ENCODE measurements around the gene CDH26. TPM values are rescaled to one million over a fixed set of nuclear protein-coding genes. Genes with fewer than 3 reads are reported as not detected.

CDH26 gene
- total and polyA plus RNA-seq, 5 donors: 0.39 to 1.7 (median 1.2) TPM

DNA sequence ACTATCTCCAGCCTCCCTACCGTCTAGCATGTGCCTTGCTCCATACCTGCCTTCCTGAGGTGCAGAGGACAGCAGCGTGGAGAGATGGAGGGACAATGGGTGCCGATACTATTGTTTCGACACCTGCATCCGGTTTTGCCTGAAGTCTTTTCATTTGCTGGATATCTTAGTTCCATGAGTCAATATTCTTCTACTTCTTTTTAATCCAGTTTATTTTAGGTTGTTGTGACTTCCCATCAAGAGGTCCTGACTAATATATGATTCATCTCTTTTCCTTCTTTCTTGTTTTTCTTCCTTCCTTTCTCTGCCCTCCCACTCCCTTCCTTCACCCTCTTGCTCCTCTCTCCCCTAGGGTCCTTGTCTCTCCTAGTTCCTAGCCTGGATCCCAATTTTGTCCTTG lies 91.4 kb downstream of the CDH26 start:
- H3K9me3 ChIP-seq (ENCODE audit: control insufficient read depth, low read length): no peaks in the 10 kb centered on the region
- ATAC-seq (no peak), DNase-seq (no peak)
- intact Hi-C loops (cut with DNase I): no loop called here
- H3K4me1 ChIP-seq (ENCODE audit: control insufficient read depth, insufficient read depth, low read length): no peaks in the 10 kb centered on the region
- no peak overlapping the region for H3K27ac ChIP-seq (ENCODE audit: low read length)
- no peaks in the 10 kb centered on the region for H3K27me3 ChIP-seq (ENCODE audit: control insufficient read depth, insufficient read depth)
- H3K4me3 ChIP-seq (ENCODE audit: low read length): no peak overlapping the region
- WGBS: 78% methylated on average over 5 of the region's 5 CpGs

GRCh38 chr20:60050193-60050947 lies 92.1 kb downstream of the CDH26 start:
- no peak for ATAC-seq
- no peak overlapping the region for H3K4me3 ChIP-seq (ENCODE audit: low read length)
- no peaks in the 10 kb centered on the region for H3K9me3 ChIP-seq (ENCODE audit: control insufficient read depth, low read length)
- WGBS: 74% methylated on average over 13 of the region's 13 CpGs
- H3K27ac ChIP-seq (ENCODE audit: low read length): no peak overlapping the region
- intact Hi-C loops (cut with DNase I): loop anchor here in 1 of 4 donors (10.0 kb wide), 2 partner anchors 154 to 214 kb away; no protein-coding TSS in a partner anchor
- H3K27me3 ChIP-seq (ENCODE audit: control insufficient read depth, insufficient read depth): no peaks in the 10 kb centered on the region
- no peaks in the 10 kb centered on the region for H3K4me1 ChIP-seq (ENCODE audit: control insufficient read depth, insufficient read depth, low read length)
- DNase-seq: no peak

- ATAC-seq (no peak), DNase-seq (no peak)
- H3K27ac ChIP-seq (ENCODE audit: low read length): no peak overlapping the region
- no peaks in the 10 kb centered on the region for H3K27me3 ChIP-seq (ENCODE audit: control insufficient read depth, insufficient read depth)
- H3K9me3 ChIP-seq (ENCODE audit: control insufficient read depth, low read length): no peaks in the 10 kb centered on the region
- no peaks in the 10 kb centered on the region for H3K4me1 ChIP-seq (ENCODE audit: control insufficient read depth, insufficient read depth, low read length)
- no peak overlapping the region for H3K4me3 ChIP-seq (ENCODE audit: low read length)
- 79% methylated on average over 3 of the region's 3 CpGs for WGBS
- intact Hi-C loops (cut with DNase I): loop anchor here in 1 of 4 donors (10.0 kb wide), 2 partner anchors 153 to 213 kb away; no protein-coding TSS in a partner anchor
These were observed 93.7 kb downstream of the CDH26 start for GRCh38 chr20:60051911-60052310.

DNA sequence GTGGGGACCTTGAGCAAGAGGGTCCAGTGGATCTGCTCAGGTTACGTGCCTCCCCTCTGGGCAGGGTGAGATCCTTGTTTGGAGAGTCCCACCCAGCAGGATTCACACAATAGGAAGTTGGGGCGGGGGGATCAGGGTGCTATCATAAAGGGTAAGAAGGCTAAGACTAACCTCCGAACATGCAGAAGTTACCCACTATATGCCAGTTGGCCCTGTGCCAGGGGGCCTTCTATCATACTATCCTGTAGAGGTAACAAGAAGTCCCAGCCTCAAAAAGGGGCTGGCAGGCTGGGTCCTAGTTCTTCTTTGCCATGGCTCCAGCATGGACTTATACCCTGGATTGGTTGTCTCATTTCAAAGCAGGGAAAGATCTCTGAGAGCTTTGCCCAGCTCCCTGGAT lies 94.1 kb downstream of the CDH26 start:
- WGBS: 70% methylated on average over 3 of the region's 3 CpGs
- ATAC-seq (no peak), DNase-seq (peak in 1 of 3 donors; percentile 59)
- H3K4me3 ChIP-seq (ENCODE audit: low read length): no peak overlapping the region
- no peaks in the 10 kb centered on the region for H3K9me3 ChIP-seq (ENCODE audit: control insufficient read depth, low read length)
- H3K27me3 ChIP-seq (ENCODE audit: control insufficient read depth, insufficient read depth): no peaks in the 10 kb centered on the region
- H3K27ac ChIP-seq (ENCODE audit: low read length): no peak overlapping the region
- H3K4me1 ChIP-seq (ENCODE audit: control insufficient read depth, insufficient read depth, low read length): no peaks in the 10 kb centered on the region
- intact Hi-C loops (cut with DNase I): loop anchor here in 1 of 4 donors (10.0 kb wide), 2 partner anchors 152 to 212 kb away; no protein-coding TSS in a partner anchor

DNA sequence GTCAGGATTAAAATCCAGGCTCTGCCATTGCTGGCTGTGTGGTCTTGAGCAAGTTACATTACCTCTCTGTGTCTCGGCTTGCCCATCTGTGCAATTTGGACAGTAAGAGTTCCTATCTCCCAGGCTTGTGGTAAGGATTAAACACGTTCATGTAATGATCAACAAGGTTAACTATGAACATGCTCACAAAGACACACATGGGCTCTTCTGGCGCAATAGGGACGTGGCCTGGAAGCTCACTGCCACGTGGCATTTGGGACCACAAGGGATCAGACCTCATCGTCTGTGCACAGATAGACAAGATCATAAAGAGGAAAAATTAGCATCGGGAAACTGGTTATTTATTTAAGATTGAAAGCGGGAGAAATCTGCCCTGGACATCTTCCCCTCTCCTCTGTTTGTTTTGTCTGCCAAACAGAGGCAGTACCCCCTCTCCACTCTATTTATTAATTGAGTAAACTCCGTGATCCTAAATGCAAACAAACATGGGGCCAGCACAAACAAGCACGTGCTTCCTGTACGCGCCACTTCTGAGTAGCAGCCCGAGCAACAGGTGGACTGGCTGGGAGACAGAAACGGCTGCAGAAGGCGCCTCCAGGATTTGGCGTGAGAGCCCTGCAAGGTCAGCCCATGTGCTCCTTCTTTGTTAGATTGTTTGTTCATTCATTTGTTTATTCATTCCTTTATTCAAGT lies 95.0 kb downstream of the CDH26 start:
- ATAC-seq (no peak), DNase-seq (no peak)
- Histone ChIP-seq H3K27me3 (ENCODE audit: control insufficient read depth, insufficient read depth) (no peaks in the 10 kb centered on the region), H3K9me3 (ENCODE audit: control insufficient read depth, low read length) (no peaks in the 10 kb centered on the region), H3K27ac (ENCODE audit: low read length) (no peak overlapping the region), H3K4me3 (ENCODE audit: low read length) (no peak overlapping the region), H3K4me1 (ENCODE audit: control insufficient read depth, insufficient read depth, low read length) (no peaks in the 10 kb centered on the region)
- 65% methylated on average over 16 of the region's 16 CpGs for WGBS
- intact Hi-C loops (cut with DNase I): loop anchor here in 1 of 4 donors (10.0 kb wide), 2 partner anchors 152 to 212 kb away; no protein-coding TSS in a partner anchor

DNA sequence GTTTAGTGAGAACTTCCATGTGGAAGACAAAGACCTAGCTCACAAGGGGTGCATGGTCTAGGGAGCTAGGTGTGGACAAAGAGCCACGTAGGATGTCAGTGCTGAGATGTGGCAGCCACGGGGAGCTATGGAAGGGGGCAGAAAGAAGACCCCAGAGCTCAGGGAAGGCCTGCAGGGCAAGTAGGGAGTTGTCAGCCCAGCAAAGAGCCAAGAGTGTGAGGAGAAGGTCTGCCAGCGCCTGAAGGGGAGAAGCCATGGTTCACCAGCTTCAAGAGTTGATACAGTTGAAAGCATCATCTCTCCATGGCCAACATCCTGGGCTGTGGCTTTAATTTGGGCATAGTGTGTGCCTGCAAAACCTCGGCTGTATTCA lies 95.6 kb downstream of the CDH26 start:
- intact Hi-C loops (cut with DNase I): loop anchor here in 1 of 4 donors (10.0 kb wide), 2 partner anchors 151 to 211 kb away; no protein-coding TSS in a partner anchor
- Histone ChIP-seq H3K4me1 (ENCODE audit: control insufficient read depth, insufficient read depth, low read length) (no peaks in the 10 kb centered on the region), H3K27me3 (ENCODE audit: control insufficient read depth, insufficient read depth) (no peaks in the 10 kb centered on the region), H3K4me3 (ENCODE audit: low read length) (no peak overlapping the region), H3K9me3 (ENCODE audit: control insufficient read depth, low read length) (no peaks in the 10 kb centered on the region), H3K27ac (ENCODE audit: low read length) (no peak overlapping the region)
- DNase-seq (no peak), ATAC-seq (no peak)
- WGBS: 84% methylated on average over 4 of the region's 4 CpGs

DNA sequence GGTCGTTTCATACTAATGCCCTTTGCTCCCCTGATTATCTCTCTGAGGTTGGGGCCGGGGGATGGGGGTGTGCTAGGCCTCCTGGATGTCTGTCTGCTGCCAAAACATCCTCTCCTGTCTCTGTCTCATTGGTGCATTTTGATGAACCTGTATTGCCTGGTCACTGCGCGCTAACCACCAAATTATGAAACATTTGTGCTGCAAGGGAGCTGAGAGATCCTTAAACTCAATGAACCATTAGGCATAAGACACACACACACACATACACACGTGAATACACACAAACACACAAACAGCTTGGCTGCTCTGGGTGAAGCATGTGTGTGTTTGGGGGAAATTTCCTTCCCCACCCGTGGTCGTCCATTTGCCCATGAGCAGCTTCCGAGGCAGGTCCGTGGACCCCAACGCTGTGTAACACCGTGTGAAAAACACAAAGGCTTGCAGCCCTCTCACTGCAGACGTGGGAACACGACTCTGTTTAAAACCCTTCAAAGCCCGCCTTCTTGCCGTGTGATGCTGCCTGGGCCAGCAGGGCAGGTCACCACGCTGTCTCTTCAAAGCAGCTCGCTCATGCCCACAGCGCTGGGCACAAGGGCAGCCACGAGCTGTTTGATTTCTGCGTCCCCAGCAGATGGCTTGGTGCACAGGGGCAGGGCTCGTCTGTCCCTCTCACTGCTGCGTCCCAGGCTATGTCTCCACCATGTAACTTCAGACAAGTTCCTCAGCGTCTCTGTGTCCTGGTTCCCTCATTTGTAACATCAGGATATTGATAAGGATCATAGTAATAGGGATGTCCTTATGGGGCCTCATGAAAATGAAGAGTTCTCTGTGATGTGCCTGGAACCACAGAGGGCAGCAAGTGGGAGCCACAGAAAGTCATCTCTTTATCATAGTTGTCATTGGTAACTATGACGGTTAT lies 96.8 kb downstream of the CDH26 start:
- no peak overlapping the region for H3K4me3 ChIP-seq (ENCODE audit: low read length)
- intact Hi-C loops (cut with DNase I): loop anchor here in 1 of 4 donors (5.0 to 10.0 kb wide), 3 partner anchors 150 to 1067 kb away; no protein-coding TSS in a partner anchor

DNA sequence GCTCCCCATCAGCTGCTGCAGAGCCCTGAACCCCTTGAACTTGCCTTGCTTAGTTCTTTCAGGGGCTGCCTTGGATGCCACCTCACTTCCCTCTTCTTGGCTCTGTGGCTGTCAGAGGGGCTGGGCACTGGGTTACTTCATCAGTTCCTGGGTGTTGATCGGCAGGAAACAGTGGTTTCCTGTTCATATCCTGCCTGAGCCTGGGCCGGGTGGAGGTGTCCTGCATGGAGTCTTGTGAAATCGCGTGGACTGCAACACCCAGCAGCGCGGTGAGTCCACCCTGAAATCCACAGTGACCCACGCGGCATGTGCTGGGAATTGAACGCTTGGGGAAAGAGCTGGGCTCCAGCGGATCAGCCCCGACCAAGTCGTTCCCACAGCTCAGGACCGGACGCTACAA lies 97.5 kb downstream of the CDH26 start:
- DNase-seq (peak; percentile 55 to 82 (median 76)), ATAC-seq (peak; percentile 60 to 68)
- Histone ChIP-seq H3K4me1 (ENCODE audit: control insufficient read depth, insufficient read depth, low read length) (no peaks in the 10 kb centered on the region), H3K9me3 (ENCODE audit: control insufficient read depth, low read length) (no peaks in the 10 kb centered on the region), H3K27me3 (ENCODE audit: control insufficient read depth, insufficient read depth) (no peaks in the 10 kb centered on the region), H3K27ac (ENCODE audit: low read length) (no peak overlapping the region), H3K4me3 (ENCODE audit: low read length) (no peak overlapping the region)
- intact Hi-C loops (cut with DNase I): loop anchor here in 1 of 4 donors (5.0 to 10.0 kb wide), 3 partner anchors 149 to 1067 kb away; no protein-coding TSS in a partner anchor
- WGBS: 64% methylated on average over 14 of the region's 14 CpGs

More for the DNA sequence above, 96.8 kb downstream of the CDH26 start:
- Histone ChIP-seq H3K4me1 (ENCODE audit: control insufficient read depth, insufficient read depth, low read length) (no peaks in the 10 kb centered on the region), H3K27me3 (ENCODE audit: control insufficient read depth, insufficient read depth) (no peaks in the 10 kb centered on the region), H3K9me3 (ENCODE audit: control insufficient read depth, low read length) (no peaks in the 10 kb centered on the region), H3K27ac (ENCODE audit: low read length) (no peak overlapping the region)
- 66% methylated on average over 24 of the region's 24 CpGs for WGBS
- no peak for DNase-seq
- ATAC-seq: no peak

DNA sequence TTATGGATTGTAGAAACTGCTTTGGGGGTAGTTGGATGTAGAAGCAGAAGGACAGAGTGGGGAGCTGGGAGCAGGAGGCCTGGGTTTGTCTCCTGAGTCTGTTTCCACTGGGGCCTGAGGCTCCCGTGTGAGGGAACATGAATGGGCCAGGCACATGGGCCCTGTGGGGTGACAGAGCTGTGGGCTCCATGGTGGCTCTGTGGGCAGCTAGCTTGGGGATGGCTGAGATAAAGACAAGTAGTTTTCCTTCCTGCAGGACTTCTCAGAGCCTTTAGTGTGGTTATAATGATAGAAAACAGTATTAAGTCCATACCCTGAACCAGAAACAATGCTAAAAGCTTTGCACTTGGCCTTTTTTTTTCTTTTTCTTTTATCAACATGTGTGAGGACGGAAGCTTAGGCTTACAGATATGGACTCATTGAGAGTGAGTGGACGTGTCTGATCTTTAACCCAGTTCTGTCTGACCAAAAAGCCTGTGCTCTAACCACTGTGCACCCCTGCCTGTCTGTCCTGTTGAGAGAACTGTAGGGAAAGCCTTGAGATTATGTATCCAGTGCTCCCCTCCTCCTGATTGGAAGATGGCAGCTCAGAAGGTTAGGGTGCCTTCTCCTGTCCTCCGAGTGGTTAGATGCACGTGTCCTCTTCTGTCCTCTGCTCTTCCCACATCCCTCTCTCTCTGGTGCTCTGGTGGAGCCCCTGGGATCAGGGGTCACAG lies 98.3 kb downstream of the CDH26 start:
- no peaks in the 10 kb centered on the region for H3K4me1 ChIP-seq (ENCODE audit: control insufficient read depth, insufficient read depth, low read length)
- DNase-seq (peak in 1 of 3 donors; percentile 54), ATAC-seq (no peak)
- H3K27me3 ChIP-seq (ENCODE audit: control insufficient read depth, insufficient read depth): no peaks in the 10 kb centered on the region
- intact Hi-C loops (cut with DNase I): loop anchor here in 1 of 4 donors (5.0 to 10.0 kb wide), 3 partner anchors 148 to 1066 kb away; no protein-coding TSS in a partner anchor
- WGBS: 62% methylated on average over 5 of the region's 5 CpGs
- H3K4me3 ChIP-seq (ENCODE audit: low read length): no peak overlapping the region
- H3K9me3 ChIP-seq (ENCODE audit: control insufficient read depth, low read length): no peaks in the 10 kb centered on the region
- H3K27ac ChIP-seq (ENCODE audit: low read length): no peak overlapping the region
